Activated B cell treated with CpG ODN at 0.5 μM for 24 hours (primary cell): ENCODE results near the gene MEGF10. TPM values are rescaled to one million over a fixed set of nuclear protein-coding genes. Genes with fewer than 3 reads are reported as not detected.
A peak's percentile ranks its signal among the peaks of the same experiment; 100 is the strongest.

ENCODE experiments used
- ATAC-seq: fragments of 200-7000 bp; cut with Tn5 transposase; one replicate; pipeline ENCODE4 v1.10.0; 2021; ENCODE audit warnings: low read depth, mild to moderate bottlenecking, moderate library complexity
- CTCF ChIA-PET: fragments of 350-600 bp; sonication (Branson Sonifier 250); formaldehyde crosslinking; loops from one replicate; lab custom pipeline; 2021; ENCODE audit warnings: antibody characterized with exemption; lab: Charles Lee
- POLR2A ChIA-PET: fragments of 350-600 bp; sonication (Branson Sonifier 250); formaldehyde crosslinking; loops from one replicate; lab custom pipeline; 2021; ENCODE audit warnings: antibody characterized with exemption; lab: Charles Lee
- DNase-seq: peaks from one replicate; pipeline ENCODE4 v3.0.0; 2022
- H3K27ac Mint-ChIP-seq: one replicate; pipeline ENCODE4 v1.8.0; 2020; ENCODE audit warnings: mixed read lengths
- H3K27me3 Mint-ChIP-seq: one replicate; pipeline ENCODE4 v1.8.0; 2021; ENCODE audit warnings: mixed read lengths
- H3K36me3 Mint-ChIP-seq: one replicate; pipeline ENCODE4 v1.8.0; 2021; ENCODE audit warnings: low read depth, mixed read lengths
- H3K4me1 Mint-ChIP-seq: one replicate; pipeline ENCODE4 v1.8.0; 2021; ENCODE audit warnings: mixed read lengths
- H3K4me3 Mint-ChIP-seq: one replicate; pipeline ENCODE4 v1.8.0; 2020; ENCODE audit warnings: mild to moderate bottlenecking, mixed read lengths
- H3K9me3 Mint-ChIP-seq: one replicate; pipeline ENCODE4 v1.8.0; 2020; ENCODE audit warnings: mixed read lengths
- intact Hi-C: fragments of 100-400 bp; cut with micrococcal nuclease; formaldehyde crosslinking; loops from one replicate; pipeline ENCODE4 v1.15.1; 2024
- total RNA-seq: library from RNA; stranded (reverse); gene quantifications from 2 replicates; pipeline ENCODE4 v1.2.3, GENCODE V29; 2022
- TF ChIP-seq, protein P1 (sequence below): fragments of 200-600 bp; IDR thresholded peaks from one replicate; pipeline ENCODE4 v1.8.0; 2022; ENCODE audit warnings: antibody characterized with exemption, mild to moderate bottlenecking

The MEGF10 gene
- total RNA-seq, 1 donor from 2014 or later, result not detected

DNA sequence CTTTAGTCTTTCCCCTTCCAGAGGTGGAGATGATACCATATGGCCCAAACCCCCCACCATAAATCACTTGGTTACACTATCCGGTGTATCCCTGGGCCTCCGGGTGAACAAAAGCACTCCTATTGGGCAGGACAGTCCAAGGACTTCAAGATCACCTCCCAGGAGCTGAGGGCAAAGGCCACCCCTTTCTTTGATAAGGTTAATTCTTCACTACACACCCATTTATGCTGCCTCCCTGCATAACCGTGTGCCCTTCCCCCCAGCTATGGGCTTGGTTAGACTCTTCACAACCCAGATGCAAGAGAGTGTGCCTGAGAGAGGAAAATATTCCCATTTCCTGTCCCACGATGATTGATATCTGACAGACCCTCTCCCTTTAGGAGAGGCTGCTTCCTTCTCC lies 162.0 kb downstream of the MEGF10 start:
- ChIA-PET POLR2A (no interaction called here), CTCF (no interaction called here)
- no peak overlapping the region for H3K27ac Mint-ChIP-seq
- H3K27me3 Mint-ChIP-seq, result peaks cover 11% of the 10 kb centered on the region
- no peaks in the 10 kb centered on the region for H3K36me3 Mint-ChIP-seq
- H3K4me1 Mint-ChIP-seq, result no peaks in the 10 kb centered on the region
- H3K9me3 Mint-ChIP-seq, result no peaks in the 10 kb centered on the region
- intact Hi-C loops, result no loop called here
- ATAC-seq (no peak), DNase-seq (no peak)
- TF ChIP-seq, protein P1, sequence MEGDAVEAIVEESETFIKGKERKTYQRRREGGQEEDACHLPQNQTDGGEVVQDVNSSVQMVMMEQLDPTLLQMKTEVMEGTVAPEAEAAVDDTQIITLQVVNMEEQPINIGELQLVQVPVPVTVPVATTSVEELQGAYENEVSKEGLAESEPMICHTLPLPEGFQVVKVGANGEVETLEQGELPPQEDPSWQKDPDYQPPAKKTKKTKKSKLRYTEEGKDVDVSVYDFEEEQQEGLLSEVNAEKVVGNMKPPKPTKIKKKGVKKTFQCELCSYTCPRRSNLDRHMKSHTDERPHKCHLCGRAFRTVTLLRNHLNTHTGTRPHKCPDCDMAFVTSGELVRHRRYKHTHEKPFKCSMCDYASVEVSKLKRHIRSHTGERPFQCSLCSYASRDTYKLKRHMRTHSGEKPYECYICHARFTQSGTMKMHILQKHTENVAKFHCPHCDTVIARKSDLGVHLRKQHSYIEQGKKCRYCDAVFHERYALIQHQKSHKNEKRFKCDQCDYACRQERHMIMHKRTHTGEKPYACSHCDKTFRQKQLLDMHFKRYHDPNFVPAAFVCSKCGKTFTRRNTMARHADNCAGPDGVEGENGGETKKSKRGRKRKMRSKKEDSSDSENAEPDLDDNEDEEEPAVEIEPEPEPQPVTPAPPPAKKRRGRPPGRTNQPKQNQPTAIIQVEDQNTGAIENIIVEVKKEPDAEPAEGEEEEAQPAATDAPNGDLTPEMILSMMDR, result no peak
- H3K4me3 Mint-ChIP-seq, result no peak overlapping the region

DNA sequence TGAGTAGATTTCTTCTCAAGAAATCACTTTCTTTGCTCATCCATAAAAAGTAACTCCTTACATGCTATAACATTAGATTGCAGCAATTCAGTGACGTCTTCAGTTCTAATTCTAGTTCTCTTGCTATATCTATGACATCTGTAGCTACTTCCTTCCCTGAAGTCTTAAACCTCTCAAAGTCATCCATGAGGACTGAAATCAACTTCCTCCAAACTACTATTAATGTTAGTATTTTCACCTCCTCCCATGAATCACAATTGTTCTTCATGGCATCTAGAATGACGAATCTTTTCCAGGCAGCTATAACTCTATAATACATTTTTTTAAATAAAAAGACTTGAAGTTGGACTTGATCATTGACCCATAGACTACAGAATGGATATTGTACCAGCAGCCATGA lies 180.6 kb downstream of the MEGF10 start:
- Mint-ChIP-seq H3K9me3 (peaks cover 2% of the 10 kb centered on the region), H3K36me3 (no peaks in the 10 kb centered on the region), H3K4me1 (no peaks in the 10 kb centered on the region), H3K4me3 (no peak overlapping the region), H3K27ac (no peak overlapping the region), H3K27me3 (peaks cover 10% of the 10 kb centered on the region)
- ATAC-seq (no peak), DNase-seq (no peak)
- TF ChIP-seq, protein P1, result no peak
- intact Hi-C loops, result no loop called here
- CTCF ChIA-PET, result no interaction called here
- POLR2A ChIA-PET, result no interaction called here

DNA sequence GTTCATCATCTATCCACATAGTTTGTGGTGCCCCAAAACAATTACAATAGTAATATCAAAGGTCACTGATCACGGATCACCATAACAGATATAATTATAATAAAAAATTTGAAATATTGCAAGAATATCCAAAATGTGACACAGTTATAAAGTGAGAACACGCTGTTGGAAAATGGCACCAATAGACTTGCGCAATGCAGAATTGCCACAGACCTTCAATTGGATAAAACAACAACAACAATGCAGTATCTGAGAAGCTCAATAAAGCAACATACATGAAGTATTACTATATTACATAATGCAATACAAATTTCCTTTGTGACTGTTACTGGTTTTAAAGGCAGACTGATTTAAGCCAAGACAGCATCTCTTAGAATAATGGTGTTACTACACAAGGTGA lies 182.1 kb downstream of the MEGF10 start:
- Mint-ChIP-seq H3K27me3 (peaks cover 8% of the 10 kb centered on the region), H3K4me3 (no peak overlapping the region), H3K9me3 (no peaks in the 10 kb centered on the region), H3K4me1 (no peaks in the 10 kb centered on the region), H3K36me3 (no peaks in the 10 kb centered on the region), H3K27ac (no peak overlapping the region)
- DNase-seq, result no peak
- ChIA-PET POLR2A (no interaction called here), CTCF (no interaction called here)
- no peak for ATAC-seq
- intact Hi-C loops, result no loop called here
- TF ChIP-seq, protein P1, result no peak

DNA sequence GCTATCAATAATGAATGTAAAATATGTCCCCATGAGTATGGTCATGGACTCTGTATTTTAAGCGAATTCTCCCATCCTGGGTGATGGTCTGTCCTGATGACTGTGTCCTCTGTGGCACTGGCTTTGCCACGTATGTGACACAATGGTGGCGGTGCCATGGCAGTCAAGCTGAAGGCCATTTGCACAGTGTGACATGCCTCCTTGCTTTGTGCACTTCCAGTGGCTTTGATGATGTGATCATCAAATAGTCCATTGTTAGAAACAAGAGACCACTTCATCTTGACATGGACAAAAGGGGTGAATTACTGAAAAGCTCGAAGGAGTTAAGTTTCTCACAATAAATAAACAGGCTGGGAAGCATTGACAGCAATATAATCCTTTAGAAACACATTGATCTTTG lies 195.9 kb downstream of the MEGF10 start:
- TF ChIP-seq, protein P1, result no peak
- POLR2A ChIA-PET, result no interaction called here
- no peak for DNase-seq
- intact Hi-C loops, result no loop called here
- H3K36me3 Mint-ChIP-seq, result no peaks in the 10 kb centered on the region
- H3K4me3 Mint-ChIP-seq, result no peak overlapping the region
- H3K9me3 Mint-ChIP-seq, result no peaks in the 10 kb centered on the region
- no peaks in the 10 kb centered on the region for H3K4me1 Mint-ChIP-seq
- no peak for ATAC-seq
- no peak overlapping the region for H3K27ac Mint-ChIP-seq
- CTCF ChIA-PET, result no interaction called here
- H3K27me3 Mint-ChIP-seq, result peaks cover 2% of the 10 kb centered on the region

DNA sequence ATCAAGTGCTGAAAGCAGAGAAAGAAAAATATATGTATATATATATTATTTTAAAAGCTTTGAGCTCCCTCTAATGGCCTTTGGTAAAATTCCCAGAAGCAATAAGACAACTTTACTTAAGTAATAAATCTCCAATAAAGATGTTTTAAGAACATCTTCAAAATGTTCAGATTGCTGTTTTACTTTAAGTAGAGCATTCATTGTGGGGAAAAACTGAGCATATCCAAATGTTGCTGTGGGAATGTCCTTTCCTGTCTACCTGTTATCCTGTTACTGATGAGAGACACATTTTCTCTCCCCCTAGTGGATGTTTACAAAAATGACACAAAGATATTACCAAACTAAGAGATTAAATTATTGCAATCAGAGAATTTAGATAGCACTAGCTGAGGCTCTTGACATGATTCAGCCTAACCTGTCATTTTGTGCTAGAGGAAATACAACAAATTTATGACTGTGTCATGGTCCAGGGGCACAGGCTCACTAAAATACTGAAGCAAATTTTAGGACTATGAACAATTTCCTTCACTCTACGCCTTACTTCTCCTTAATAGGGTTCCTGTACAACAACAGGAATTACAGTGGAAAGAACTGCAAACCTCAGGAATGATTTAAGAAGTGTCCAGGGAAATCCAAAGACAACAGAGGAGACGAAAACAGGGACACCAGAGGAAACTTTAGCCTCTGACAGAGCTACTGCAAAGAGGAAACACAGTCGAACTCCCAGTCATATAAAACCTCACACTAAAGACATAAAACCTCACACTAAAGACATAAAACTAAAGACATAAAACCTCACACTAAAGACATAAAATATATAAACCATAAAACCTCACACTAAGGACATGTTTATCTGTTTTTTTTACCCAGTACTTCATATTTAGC lies 202.5 kb downstream of the MEGF10 start:
- no peak overlapping the region for H3K27ac Mint-ChIP-seq
- H3K27me3 Mint-ChIP-seq, result peaks cover 8% of the 10 kb centered on the region
- H3K9me3 Mint-ChIP-seq, result no peaks in the 10 kb centered on the region
- no peaks in the 10 kb centered on the region for H3K36me3 Mint-ChIP-seq
- no peak overlapping the region for H3K4me3 Mint-ChIP-seq
- ChIA-PET CTCF (interaction anchor here (0.7 to 2.3 kb wide), 13 partner anchors 10 to 1154 kb away, joined by 3 to 10 read pairs (median 3); no protein-coding TSS in a partner anchor), POLR2A (interaction anchor here (0.7 kb wide), 1 partner anchor 236 kb away, joined by 3 read pairs; no protein-coding TSS in a partner anchor)
- DNase-seq (no peak), ATAC-seq (peak; percentile 54)
- peaks cover 3% of the 10 kb centered on the region for H3K4me1 Mint-ChIP-seq
- TF ChIP-seq, protein P1, result peak; percentile 99
- intact Hi-C loops, result loop anchor here (1.0 to 10.0 kb wide), 9 partner anchors 178 to 1154 kb away; partner anchors contain the start of gene MEGF10
